ENCODE measurements around the gene RIN2.
"Not testable (repeated sequence)": the region's sequence is repeated elsewhere in the genome, so short reads cannot be mapped to it uniquely, and the experiment has no call there.

The RIN2 gene

DNA sequence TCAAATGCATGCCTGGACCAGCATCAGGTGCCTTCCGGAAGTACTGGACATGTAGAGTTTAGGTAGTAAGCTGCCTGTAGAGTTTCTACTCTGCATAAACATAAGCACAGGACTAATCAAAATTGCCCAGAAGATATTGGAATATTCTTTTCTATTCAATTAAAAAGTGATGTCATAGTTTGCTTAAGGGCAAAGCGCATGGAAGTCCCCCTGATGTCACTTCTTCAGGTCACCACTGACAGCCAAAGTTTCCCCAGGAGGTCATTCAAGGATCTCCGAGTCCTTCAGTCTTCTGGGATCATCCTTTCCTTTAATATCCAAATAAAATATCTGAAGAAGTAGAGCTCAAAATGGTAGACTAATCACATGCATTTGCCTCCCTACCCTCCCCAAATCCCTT is 17.5 kb upstream of the RIN2 start:
- DNase-seq, result no peak

GRCh38 chr20:19741924-19742323 is 16.1 kb upstream of the RIN2 start:
- DNase-seq, result no peak

GRCh38 chr20:19742974-19743639 is 15.0 kb upstream of the RIN2 start:
- DNase-seq, result peak; percentile 44

DNA sequence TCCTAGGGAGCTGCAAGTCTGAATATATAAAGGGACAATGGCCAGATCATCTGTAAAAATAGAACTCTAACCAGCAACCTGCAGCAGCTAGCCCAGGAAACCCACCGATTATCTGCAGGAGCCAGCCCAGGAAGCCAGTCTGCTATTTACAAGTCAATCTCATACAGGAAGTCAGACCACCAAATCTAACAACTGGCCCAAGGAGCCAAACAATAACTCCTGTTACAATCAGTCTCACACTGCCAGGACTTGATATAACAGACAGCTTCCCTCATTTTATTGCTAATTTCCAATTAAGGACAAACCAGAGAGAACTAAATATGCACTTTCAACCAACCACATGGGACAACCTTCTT is 14.4 kb upstream of the RIN2 start:
- DNase-seq, result peak; percentile 26

DNA sequence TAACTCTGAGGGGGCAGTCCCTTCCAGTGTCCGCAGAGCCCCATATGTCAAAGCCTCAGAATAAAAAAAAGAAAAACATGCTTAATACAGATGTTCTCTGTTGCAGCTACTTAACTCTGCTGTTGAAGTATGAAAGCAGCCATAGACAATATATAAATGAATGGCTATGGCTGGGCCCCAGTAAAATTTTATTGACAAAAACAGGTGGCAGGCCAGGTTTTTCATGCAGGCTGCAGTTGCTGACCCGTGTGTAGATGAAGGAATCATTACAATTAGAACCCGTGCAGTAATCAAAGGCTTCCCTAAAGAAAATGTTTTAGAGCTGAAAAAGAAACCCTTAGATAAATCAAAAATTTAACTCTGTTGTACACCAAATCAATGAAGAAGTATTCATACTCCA is 13.0 kb upstream of the RIN2 start:
- DNase-seq, result no peak

GRCh38 chr20:19745584-19745983 is 12.5 kb upstream of the RIN2 start:
- no peak for DNase-seq

DNA sequence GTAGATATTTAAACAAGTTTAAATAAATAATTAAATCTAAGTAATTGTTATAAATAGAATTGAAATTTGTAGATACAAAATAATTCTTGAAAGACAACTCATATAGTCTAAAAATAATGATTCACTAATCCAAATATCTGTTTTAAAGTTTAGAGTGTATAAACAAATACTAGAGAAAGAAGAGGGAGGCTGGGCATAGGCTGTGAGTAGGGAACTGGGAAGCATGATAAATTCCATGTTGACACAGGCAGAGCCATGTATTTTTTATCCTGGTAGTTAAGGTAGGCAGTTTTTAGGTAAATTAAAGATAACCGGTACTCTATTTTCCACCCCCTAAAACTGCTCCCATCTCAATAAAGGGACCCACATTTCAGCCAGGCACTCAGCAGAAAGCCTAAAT is 11.7 kb upstream of the RIN2 start:
- DNase-seq, result no peak

DNA sequence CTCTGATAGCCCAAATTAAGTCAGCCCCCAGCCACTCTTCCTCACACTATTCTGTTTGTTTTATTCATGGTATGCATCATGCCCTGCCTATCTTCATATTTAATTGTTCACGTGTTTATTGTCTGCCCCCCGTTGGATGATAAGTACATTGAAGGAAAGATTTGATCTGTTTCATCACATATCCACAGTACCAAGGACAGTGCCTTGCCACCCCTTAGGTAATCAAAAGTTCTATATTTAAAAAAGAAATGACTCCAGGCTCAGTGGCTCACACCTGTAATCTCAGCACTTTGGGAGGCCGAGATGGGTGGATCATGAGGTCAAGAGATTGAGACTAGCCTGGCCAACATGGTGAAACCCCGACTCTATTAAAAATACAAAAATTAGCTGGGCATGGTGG is 10.2 kb upstream of the RIN2 start:
- DNase-seq, result no peak

GRCh38 chr20:19748681-19749080 is 9.4 kb upstream of the RIN2 start:
- DNase-seq, result no peak

- DNase-seq, result no peak
Observed at GRCh38 chr20:19749618-19750071, 8.4 kb upstream of the RIN2 start.

GRCh38 chr20:19750101-19750606 is 7.9 kb upstream of the RIN2 start:
- no peak for DNase-seq

DNA sequence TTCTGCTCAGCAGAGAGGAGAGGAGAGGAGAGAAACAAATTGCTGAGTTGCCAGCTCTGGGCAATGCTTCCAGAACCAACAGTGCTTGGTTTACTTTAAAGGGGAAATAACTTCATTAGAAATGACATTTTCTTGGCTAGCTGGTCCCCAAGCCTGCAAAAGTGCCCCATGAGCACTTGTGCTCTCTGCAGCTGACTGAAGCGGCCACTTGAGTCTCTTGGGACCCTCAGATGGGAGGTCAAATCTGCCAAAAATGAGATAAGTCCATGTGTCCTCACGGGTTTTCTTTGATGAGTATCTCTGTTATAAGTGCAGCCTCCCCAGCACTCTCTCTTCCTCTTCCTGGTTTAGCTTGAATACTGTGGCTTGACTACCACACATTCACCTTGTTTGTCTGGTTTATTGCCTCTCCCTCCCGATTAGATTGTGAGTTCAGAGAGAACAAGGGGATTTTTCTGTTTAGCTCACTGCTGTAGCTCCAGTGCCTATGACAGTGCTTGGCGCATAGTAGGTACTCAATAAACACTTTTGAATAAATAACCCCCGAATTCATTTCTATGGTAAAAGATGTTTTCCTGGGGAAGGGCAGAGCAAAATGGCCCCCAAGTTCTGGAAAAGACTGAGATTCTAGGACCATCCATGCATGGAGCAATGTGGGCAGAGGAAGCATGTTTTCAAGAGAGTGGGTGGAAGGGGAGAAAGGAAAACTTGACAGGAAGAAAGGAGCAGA is 7.0 kb upstream of the RIN2 start:
- peak; percentile 9 for DNase-seq

DNA sequence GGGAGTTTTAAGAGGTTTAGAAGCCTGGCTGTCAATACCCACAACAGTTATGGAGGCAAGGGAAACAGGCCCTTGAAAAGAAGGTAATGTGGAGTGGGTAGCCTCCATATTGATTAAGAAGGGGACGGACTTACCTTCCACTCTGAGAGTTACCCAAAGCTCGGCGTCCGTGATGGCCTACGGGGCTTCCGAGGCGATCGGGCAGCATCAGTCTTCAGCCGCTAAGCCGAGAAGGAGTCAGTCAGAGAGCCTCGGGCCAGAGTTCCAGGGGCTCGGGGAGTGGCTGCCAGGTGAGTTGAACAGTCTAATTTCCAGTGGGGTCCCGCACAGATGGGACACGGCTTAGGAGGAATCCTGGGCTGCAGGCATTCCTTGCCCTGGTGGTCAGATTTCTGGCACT is 3.9 kb upstream of the RIN2 start:
- DNase-seq, result not testable (repeated sequence)

- no peak for DNase-seq
Observed at GRCh38 chr20:19756761-19757486, 1.1 kb upstream of the RIN2 start.

- peak; percentile 46 for DNase-seq
Observed at GRCh38 chr20:19757487-19758132, 448 bp upstream of the RIN2 start.

DNA sequence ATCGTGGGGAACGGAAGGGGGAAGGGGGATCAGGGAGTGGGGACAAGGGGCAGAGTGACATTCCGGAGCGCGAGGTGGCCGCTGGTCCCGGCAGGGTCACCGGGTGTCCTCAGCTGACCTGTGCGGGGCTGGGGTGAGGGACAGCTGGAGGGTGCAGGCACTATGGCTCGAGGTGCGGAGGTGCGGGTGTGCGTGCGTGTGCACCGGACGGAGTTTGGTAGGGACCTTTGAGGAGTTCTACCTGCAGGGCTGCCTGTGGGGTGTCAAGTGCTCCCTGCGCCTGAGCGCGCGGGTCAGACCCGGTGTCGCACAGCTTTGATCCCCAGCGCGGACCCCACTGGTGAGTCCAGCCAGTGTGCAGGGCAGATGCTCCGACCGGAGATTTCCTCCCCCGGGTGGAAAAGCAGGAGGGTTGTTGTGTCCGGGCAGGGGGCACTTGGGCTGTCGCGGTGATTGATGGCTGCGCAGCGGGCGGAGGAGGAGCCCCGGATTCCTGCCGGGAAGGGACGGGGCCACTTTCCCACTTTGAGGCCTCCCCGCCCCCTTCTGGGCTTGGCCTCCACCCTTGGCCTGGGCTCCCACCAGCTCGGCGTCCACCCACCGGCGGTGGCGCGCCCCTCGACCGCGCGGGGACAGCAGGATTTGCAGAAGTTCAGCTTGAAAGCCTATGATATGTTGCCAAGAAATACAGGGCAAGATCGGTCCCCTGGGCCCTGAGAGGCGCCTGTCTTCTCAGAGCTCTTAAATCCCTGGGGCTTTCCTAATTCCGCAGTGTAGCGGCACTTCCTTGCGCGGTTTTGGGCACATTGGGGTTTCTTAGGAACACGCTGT is 658 bp downstream of the RIN2 start:
- DNase-seq, result peak; percentile 22

DNA sequence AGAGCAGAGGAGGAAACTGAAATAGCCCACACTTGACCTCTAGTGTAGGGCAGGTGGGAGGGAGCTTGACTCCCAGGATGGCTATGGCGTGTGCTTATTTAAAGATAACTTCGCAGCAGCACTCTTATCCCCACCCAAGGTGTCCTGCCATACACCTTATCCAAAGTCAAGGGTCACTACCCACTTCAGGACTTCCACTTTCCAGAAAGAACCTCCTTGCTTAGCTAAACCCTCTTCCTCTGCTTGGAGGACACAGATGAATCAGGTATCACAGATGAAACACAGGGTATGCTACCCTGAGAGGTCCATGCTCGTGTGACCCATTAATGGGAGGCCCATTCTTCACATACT is 2.3 kb downstream of the RIN2 start:
- no peak for DNase-seq

DNA sequence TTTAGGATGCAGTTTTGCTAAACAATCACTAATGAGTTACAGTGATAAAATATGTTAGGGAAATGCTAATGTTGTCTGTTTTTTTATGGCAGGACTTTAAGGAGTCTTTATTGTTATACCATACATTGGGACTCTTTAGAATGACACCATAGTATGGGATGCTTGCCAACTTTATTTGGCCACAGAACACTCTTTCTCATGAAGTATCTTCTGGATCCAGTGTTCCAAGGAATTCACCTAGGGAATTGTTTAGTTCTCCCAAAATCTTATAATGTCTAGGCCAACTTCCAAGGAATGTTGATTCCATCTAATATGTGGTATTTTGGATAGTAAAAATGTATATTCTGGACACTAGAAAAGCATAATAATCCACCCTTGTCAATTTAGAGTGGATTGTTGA is 3.3 kb downstream of the RIN2 start:
- no peak for DNase-seq

GRCh38 chr20:19761841-19762240 is 3.8 kb downstream of the RIN2 start:
- DNase-seq, result no peak

- DNase-seq, result peak; percentile 25
Observed at GRCh38 chr20:19764207-19764606, 6.1 kb downstream of the RIN2 start.

DNA sequence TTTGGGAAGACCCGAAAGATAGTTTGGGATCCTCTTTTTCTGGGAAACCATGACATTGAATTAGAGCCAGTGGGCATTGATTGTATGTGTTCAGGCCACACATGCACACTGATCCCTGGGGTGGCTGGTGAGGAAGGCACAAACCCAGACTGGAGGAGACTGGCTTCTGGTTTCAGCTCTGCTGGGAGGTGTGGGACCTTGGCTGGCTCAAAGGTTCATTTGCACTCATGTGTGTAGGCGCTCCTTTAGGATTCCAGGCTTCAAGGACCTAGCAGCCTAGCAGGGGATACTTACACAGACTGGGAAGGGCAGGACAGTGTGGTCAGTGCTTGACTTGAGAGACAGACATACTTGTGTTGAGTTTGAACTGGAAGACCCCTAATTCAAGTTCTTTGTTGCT is 7.2 kb downstream of the RIN2 start:
- DNase-seq, result no peak

- no peak for DNase-seq
Observed at GRCh38 chr20:19765913-19766312, 7.9 kb downstream of the RIN2 start.

- DNase-seq, result no peak
Observed at GRCh38 chr20:19767070-19767469, 9.0 kb downstream of the RIN2 start.
